Measurements from ENCODE around the gene SUSD4.

- no peak for TF ChIP-seq POLR2A (IDR thresholded peaks at IDR 0.05; ENCODE audit: low read length)
- TF ChIP-seq GATA1 (IDR thresholded peaks at IDR 0.05; ENCODE audit: low read depth, low read length): no peak
These were observed 38.8 kb upstream of the SUSD4 start for GRCh38 chr1:223402790-223403142.

All from erythroblast (primary cell).